ENCODE results near the gene PTPRD.

GRCh38 chr9:10228082-10228481 is 384.7 kb downstream of the PTPRD start:
- TF ChIP-seq CTCF (IDR thresholded peaks at IDR 0.05; ENCODE audit: insufficient read depth, low read length, poor library complexity, severe bottlenecking) (no peak), EZH2phosphoT487 (conservative IDR thresholded peaks at IDR 0.05; ENCODE audit: low read length) (no peak)
